Uterus (tissue), 2 donors: ENCODE data around the gene PDGFRB.

Source experiments
- CTCF ChIP-seq, 4 experiments: fragments of 200-600 bp in 2 of 4; fragments of 450-650 bp in 2 of 4; sonication (generic) in 2 of 4; IDR thresholded peaks; one replicate each; pipeline ENCODE4 v1.5.1; 2016 to 2019; ENCODE audit warnings: antibody characterized with exemption in 4 of 4, mild to moderate bottlenecking in 2 of 4, moderate library complexity in 1 of 4
- POLR2A ChIP-seq, 2 donors: fragments of 450-650 bp; IDR thresholded peaks; one replicate each; pipeline ENCODE4 v1.6.1; 2016; ENCODE audit warnings: antibody characterized with exemption in 2 of 2, mild to moderate bottlenecking in 1 of 2, moderate library complexity in 1 of 2

GRCh38 chr5:150197476-150197875 lies 41.8 kb upstream of the PDGFRB start:
- no peak for TF ChIP-seq CTCF (IDR thresholded peaks at IDR 0.05)
- no peak for TF ChIP-seq POLR2A (IDR thresholded peaks at IDR 0.05)
